HepG2 (cell line): ENCODE data around the gene RAPGEF5.

Experiments
- CTCF ChIP-seq: sonication (generic); formaldehyde crosslinking; IDR thresholded peaks from 2 replicates; pipeline ENCODE4 v1.5.0; 2020; ENCODE audit warnings: mild to moderate bottlenecking, missing genetic modification reagents, moderate library complexity
- EZH2 ChIP-seq: conservative IDR thresholded peaks from 2 replicates; pipeline ENCODE4 v1.6.1; 2012; ENCODE audit warnings: mild to moderate bottlenecking, low read depth, low read length, moderate library complexity
- HDAC6 ChIP-seq: fragments of 200-600 bp; sonication (generic); IDR thresholded peaks from 2 replicates; pipeline ENCODE4 v1.7.0; 2017; ENCODE audit warnings: mild to moderate bottlenecking, antibody characterized with exemption, low read length, low read depth
- KLF16 ChIP-seq, 2 experiments: sonication (generic) in 1 of 2; formaldehyde crosslinking in 1 of 2; IDR thresholded peaks; 2 replicates each; pipeline versions ENCODE4 v1.6.1 to v1.8.0; 2016 to 2023; ENCODE audit warnings: missing genetic modification reagents in 2 of 2, missing compliant biosample characterization in 1 of 2
- POLR2A ChIP-seq, 2 experiments: IDR thresholded peaks; 2 replicates each; pipeline ENCODE4 v1.6.1; 2011; ENCODE audit warnings: low read depth in 2 of 2, low read length in 2 of 2, mild to moderate bottlenecking in 1 of 2, moderate library complexity in 1 of 2; ENCODE audit not compliant: insufficient read depth in 1 of 2
- PRDM4 ChIP-seq: sonication (generic); formaldehyde crosslinking; IDR thresholded peaks from 2 replicates; pipeline ENCODE4 v1.9.0; 2021; ENCODE audit warnings: missing genetic modification reagents, borderline replicate concordance
- REST ChIP-seq, 2 experiments: IDR thresholded peaks; 2 replicates each; pipeline ENCODE4 v1.6.1; 2011 to 2012; ENCODE audit warnings: low read length in 2 of 2, borderline replicate concordance in 1 of 2, low read depth in 1 of 2, mild to moderate bottlenecking in 1 of 2, moderate library complexity in 1 of 2
- SMC3 ChIP-seq: IDR thresholded peaks from 2 replicates; pipeline ENCODE4 v1.6.1; 2011; ENCODE audit warnings: low read length, improper control_type of control experiment
- SNAPC2 ChIP-seq: sonication (generic); formaldehyde crosslinking; IDR thresholded peaks from 2 replicates; pipeline ENCODE4 v1.8.1; 2022; ENCODE audit warnings: mild to moderate bottlenecking, missing genetic modification reagents
- SP1 ChIP-seq, 2 experiments: fragments of 450-650 bp in 1 of 2; sonication (generic) in 1 of 2; formaldehyde crosslinking in 1 of 2; IDR thresholded peaks; 2 replicates each; pipeline versions ENCODE4 v1.4.0 to v1.6.1; 2016 to 2020; ENCODE audit warnings: missing genetic modification reagents in 1 of 2
- TP53 ChIP-seq: sonication (generic); formaldehyde crosslinking; conservative IDR thresholded peaks from 2 replicates; pipeline ENCODE4 v1.4.0; 2020; ENCODE audit warnings: missing genetic modification reagents
- USF2 ChIP-seq, 2 experiments: sonication (generic) in 1 of 2; formaldehyde crosslinking in 1 of 2; IDR thresholded peaks; 2 replicates each; pipeline versions ENCODE4 v1.5.1 to v1.6.1; 2011 to 2020; ENCODE audit warnings: borderline replicate concordance in 1 of 2, low read depth in 1 of 2, low read length in 1 of 2, mild to moderate bottlenecking in 1 of 2, missing genetic modification reagents in 1 of 2, moderate library complexity in 1 of 2
- ZNF598 ChIP-seq: sonication (generic); formaldehyde crosslinking; IDR thresholded peaks from 2 replicates; pipeline ENCODE4 v1.5.1; 2020; ENCODE audit warnings: mild to moderate bottlenecking, missing genetic modification reagents, borderline replicate concordance
- ZNF652 ChIP-seq: IDR thresholded peaks from 2 replicates; pipeline ENCODE4 v1.6.1; 2016; ENCODE audit warnings: low read depth, borderline replicate concordance

GRCh38 chr7:22129819-22130580 lies 227.0 kb downstream of the RAPGEF5 start:
- no peak for TF ChIP-seq SNAPC2
- TF ChIP-seq EZH2 = no peak
- no peak for TF ChIP-seq ZNF652 (CRISPR knock-in tag)
- TF ChIP-seq SP1 (IDR thresholded peaks at IDR 0.05) = no peak
- TF ChIP-seq SP1 (CRISPR knock-in tag; IDR thresholded peaks at IDR 0.05) = no peak
- no peak for TF ChIP-seq CTCF (CRISPR knock-in tag)
- TF ChIP-seq PRDM4 (CRISPR knock-in tag) = no peak
- TF ChIP-seq SMC3 = no peak
- TF ChIP-seq TP53 = no peak
- no peak for TF ChIP-seq KLF16 (CRISPR knock-in tag; IDR thresholded peaks at IDR 0.05)
- no peak for TF ChIP-seq REST (IDR thresholded peaks at IDR 0.05; ENCODE audit: borderline replicate concordance in 1 of 2, low read depth in 1 of 2, low read length in 2 of 2)
- TF ChIP-seq USF2 (IDR thresholded peaks at IDR 0.05; ENCODE audit: low read depth, low read length) = no peak
- no peak for TF ChIP-seq USF2 (CRISPR knock-in tag; IDR thresholded peaks at IDR 0.05; ENCODE audit: borderline replicate concordance)
- TF ChIP-seq POLR2A (IDR thresholded peaks at IDR 0.05; ENCODE audit: insufficient read depth in 1 of 2, low read depth in 2 of 2, low read length in 2 of 2) = no peak
- TF ChIP-seq ZNF598 (CRISPR knock-in tag) = no peak
- no peak for TF ChIP-seq HDAC6
